Sigmoid colon (tissue), 4 donors: ENCODE data around the gene ROR1.

ENCODE experiments used
- CTCF ChIP-seq, 4 experiments: fragments of 450-650 bp in 3 of 4; fragments of 200-600 bp in 1 of 4; IDR thresholded peaks; one replicate each; pipeline ENCODE4 v1.5.1; 2016 to 2019; ENCODE audit warnings: antibody characterized with exemption in 4 of 4, mild to moderate bottlenecking in 3 of 4, moderate library complexity in 2 of 4
- POLR2A ChIP-seq, 2 donors: fragments of 450-650 bp; IDR thresholded peaks; one replicate each; pipeline ENCODE4 v1.6.1; 2016; ENCODE audit warnings: antibody characterized with exemption in 2 of 2, mild to moderate bottlenecking in 2 of 2, moderate library complexity in 2 of 2
- POLR2AphosphoS5 ChIP-seq, 4 donors: sonication (generic); formaldehyde crosslinking; IDR thresholded peaks; one replicate each; pipeline ENCODE4 v1.6.1; 2017; ENCODE audit warnings: antibody characterized with exemption in 4 of 4

- TF ChIP-seq CTCF (IDR thresholded peaks at IDR 0.05): no peak
- no peak for TF ChIP-seq POLR2A (IDR thresholded peaks at IDR 0.05)
- no peak for TF ChIP-seq POLR2AphosphoS5 (IDR thresholded peaks at IDR 0.05)
Measured at GRCh38 chr1:64025051-64025450, 251.2 kb downstream of the ROR1 start.
